H1 (cell line): ENCODE results near the gene CRABP1. TPM values are rescaled to one million over a fixed set of nuclear protein-coding genes. Genes with fewer than 3 reads are reported as not detected.

Experiments used
- BACH1 ChIP-seq: IDR thresholded peaks from 2 replicates; pipeline ENCODE4 v1.6.1; 2012; ENCODE audit warnings: low read length, improper control_type of control experiment
- CHD1 ChIP-seq: IDR thresholded peaks from 2 replicates; pipeline ENCODE4 v1.6.1; 2012; ENCODE audit warnings: low read depth, low read length, improper control_type of control experiment
- CTBP2 ChIP-seq: IDR thresholded peaks from 2 replicates; pipeline ENCODE4 v1.7.0; 2011; ENCODE audit warnings: borderline replicate concordance, mild to moderate bottlenecking, moderate library complexity, mixed read lengths, low read length; ENCODE audit not compliant: insufficient read depth, insufficient read length
- EP300 ChIP-seq, 2 experiments: IDR thresholded peaks; 1 replicate in 1 of 2; 2 replicates in 1 of 2; pipeline ENCODE4 v1.6.1; 2011 to 2012; ENCODE audit warnings: low read depth in 2 of 2, low read length in 2 of 2, mild to moderate bottlenecking in 2 of 2, borderline replicate concordance in 1 of 2, inconsistent platforms in 1 of 2, moderate library complexity in 1 of 2
- KDM5A ChIP-seq: fragments of 200-600 bp; IDR thresholded peaks from 2 replicates; pipeline ENCODE4 v1.7.1; 2012; ENCODE audit warnings: mild to moderate bottlenecking, low read length, inconsistent platforms, mixed read lengths
- NRF1 ChIP-seq: IDR thresholded peaks from 2 replicates; pipeline ENCODE4 v1.6.1; 2011; ENCODE audit warnings: mild to moderate bottlenecking, low read depth, low read length, improper control_type of control experiment
- PHF8 ChIP-seq: fragments of 200-600 bp; sonication (generic); conservative IDR thresholded peaks from 2 replicates; pipeline ENCODE4 v1.7.1; 2012; ENCODE audit warnings: low read depth, mild to moderate bottlenecking, inconsistent platforms, low read length, moderate library complexity
- SUZ12 ChIP-seq: fragments of 200-600 bp; sonication (generic); IDR thresholded peaks from 2 replicates; pipeline ENCODE4 v1.6.1; 2012; ENCODE audit warnings: mild to moderate bottlenecking, inconsistent platforms, low read length, moderate library complexity, mixed read lengths
- TAF1 ChIP-seq: IDR thresholded peaks from 2 replicates; pipeline ENCODE4 v1.6.1; 2011; ENCODE audit warnings: mild to moderate bottlenecking, low read depth, low read length
- TAF7 ChIP-seq: optimal IDR thresholded peaks from 2 replicates; pipeline ENCODE3; 2011; ENCODE audit warnings: low read depth, mild to moderate bottlenecking, inconsistent platforms, low read length, moderate library complexity, borderline replicate concordance
- TCF12 ChIP-seq: IDR thresholded peaks from 2 replicates; pipeline ENCODE4 v1.6.1; 2011; ENCODE audit warnings: low read depth, mild to moderate bottlenecking, low read length
- polyA plus RNA-seq, 7 experiments: library from polyadenylated mRNA; depleted of rRNA in 3 of 7; stranded (reverse) in 5 of 7; unstranded in 2 of 7; fragments of >200 nt in 5 of 7; fragments of 200-250 nt in 2 of 7; gene quantifications; 1 replicate in 5 of 7; 2 replicates in 1 of 7; 4 replicates in 1 of 7; pipeline versions ENCODE4 v1.2.1 to v1.2.3, GENCODE V29; 2011 to 2013; ENCODE audit warnings: missing spikeins in 2 of 7, mixed read lengths in 2 of 7
- total RNA-seq: library from RNA; stranded (reverse); fragmentation: NEBNext Ultra II Directional; extraction: Animal tissue kit (Norgen Biotek cat#: 25700); gene quantifications from 2 replicates; pipeline ENCODE4 v1.2.1, GENCODE V29; 2021
- TF ChIP-seq, protein P1 (sequence below): IDR thresholded peaks from 2 replicates; pipeline ENCODE4 v1.6.1; 2012; ENCODE audit warnings: inconsistent platforms

CRABP1 gene
- total and polyA plus RNA-seq, 2 of the 8 experiments (the other 6 are each of a cell fraction or from before 2014, with no cell fraction given) = 385 to 655 TPM

DNA sequence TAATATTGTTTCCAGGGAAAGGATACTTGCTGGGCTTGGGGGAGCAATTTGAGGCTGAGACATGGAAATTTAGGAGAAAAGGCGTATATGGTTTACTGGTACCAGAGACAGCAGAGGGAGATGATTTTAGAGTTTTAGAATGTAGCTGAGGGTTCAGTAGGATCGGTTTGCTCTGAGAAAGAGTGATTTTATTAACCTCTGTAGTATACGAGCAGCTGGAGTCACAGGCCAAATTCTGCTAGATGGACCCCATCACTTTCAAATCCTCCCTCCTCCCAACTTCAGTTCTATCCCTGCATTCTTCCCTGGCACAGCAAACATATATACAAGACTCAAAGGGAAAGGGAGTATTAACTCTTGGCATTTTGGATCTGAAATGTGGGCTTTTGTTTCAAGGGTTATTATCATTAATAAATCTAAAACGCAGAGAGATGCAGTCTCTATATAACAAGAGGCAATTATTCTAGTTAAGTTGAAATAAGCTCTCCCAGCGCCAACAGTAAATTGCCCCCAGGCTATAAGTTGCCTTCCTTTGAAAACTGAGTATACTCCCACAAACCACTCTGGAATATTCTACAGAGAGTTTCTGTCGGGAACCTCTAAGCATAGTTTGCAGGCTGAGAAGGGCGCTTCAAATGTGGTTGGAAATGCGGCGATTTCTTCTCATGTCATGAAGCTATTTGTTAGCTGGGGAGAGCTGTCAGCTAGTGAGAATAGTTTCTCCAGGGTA lies 5.4 kb downstream of the CRABP1 start (continued):
- TF ChIP-seq EP300 (IDR thresholded peaks at IDR 0.05; ENCODE audit: borderline replicate concordance in 1 of 2, low read depth in 2 of 2, low read length in 2 of 2) (no peak), NRF1 (no peak), BACH1 (no peak), SUZ12 (no peak), TAF1 (no peak), TAF7 (no peak), TCF12 (no peak), KDM5A (no peak), CHD1 (no peak), PHF8 (no peak), CTBP2 (no peak)
- TF ChIP-seq, protein P1, sequence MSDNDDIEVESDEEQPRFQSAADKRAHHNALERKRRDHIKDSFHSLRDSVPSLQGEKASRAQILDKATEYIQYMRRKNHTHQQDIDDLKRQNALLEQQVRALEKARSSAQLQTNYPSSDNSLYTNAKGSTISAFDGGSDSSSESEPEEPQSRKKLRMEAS = no peak
